ENCODE data around the gene NQO2. TPM values are rescaled to one million over a fixed set of nuclear protein-coding genes. Genes with fewer than 3 reads are reported as not detected.

NQO2 gene
- total RNA-seq, 1 experiment from 2014 or later, result 26.8 TPM

DNA sequence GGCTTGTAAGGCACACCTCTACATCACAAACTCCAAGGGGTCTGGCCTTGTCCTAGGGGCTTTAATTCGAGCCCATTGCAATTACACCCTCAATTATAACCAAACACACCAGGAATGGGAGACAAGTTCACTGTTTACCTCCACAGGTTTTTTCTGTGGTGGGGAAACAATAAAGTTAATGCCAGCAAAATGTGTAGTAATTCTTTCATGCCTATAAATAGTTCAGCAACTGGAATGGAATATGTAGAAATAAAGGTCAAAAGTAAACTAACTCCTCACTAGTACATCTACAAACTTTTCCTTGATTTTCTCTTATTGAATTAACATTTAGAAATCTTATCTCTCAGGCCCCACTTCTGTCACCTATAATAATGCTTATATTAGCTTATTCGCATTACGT, 41.5 kb downstream of the NQO2 start:
- Histone ChIP-seq H3F3A (ENCODE audit: low read length, unreplicated experiment) (no peaks in the 10 kb centered on the region), H3K9me2 (replicated peaks; ENCODE audit: low read length) (no peaks in the 10 kb centered on the region), H3K36me3 (ENCODE audit: low read depth, low read length) (no peaks in the 10 kb centered on the region), H2AFZ (ENCODE audit: low read length) (no peak overlapping the region), H4K20me1 (ENCODE audit: low read length) (no peaks in the 10 kb centered on the region), H3K4me3 (ENCODE audit: low read length) (no peak overlapping the region), H3K4me2 (ENCODE audit: low read length) (no peak overlapping the region), H3K27ac (ENCODE audit: low read length) (no peak overlapping the region), H3K4me1 (ENCODE audit: insufficient read depth, low read length) (no peaks in the 10 kb centered on the region), H3K9me3 (ENCODE audit: low read length) (no peaks in the 10 kb centered on the region), H3K9ac (ENCODE audit: low read length) (no peak overlapping the region), H3K27me3 (ENCODE audit: low read length) (no peaks in the 10 kb centered on the region), H3K79me2 (ENCODE audit: low read length) (no peaks in the 10 kb centered on the region)
- CTCF ChIA-PET, result no interaction called here
- DNase-seq (no peak), ATAC-seq (no peak)
- no TSS peak for BruUV-seq (replicated peaks)
- TF ChIP-seq, protein P1, sequence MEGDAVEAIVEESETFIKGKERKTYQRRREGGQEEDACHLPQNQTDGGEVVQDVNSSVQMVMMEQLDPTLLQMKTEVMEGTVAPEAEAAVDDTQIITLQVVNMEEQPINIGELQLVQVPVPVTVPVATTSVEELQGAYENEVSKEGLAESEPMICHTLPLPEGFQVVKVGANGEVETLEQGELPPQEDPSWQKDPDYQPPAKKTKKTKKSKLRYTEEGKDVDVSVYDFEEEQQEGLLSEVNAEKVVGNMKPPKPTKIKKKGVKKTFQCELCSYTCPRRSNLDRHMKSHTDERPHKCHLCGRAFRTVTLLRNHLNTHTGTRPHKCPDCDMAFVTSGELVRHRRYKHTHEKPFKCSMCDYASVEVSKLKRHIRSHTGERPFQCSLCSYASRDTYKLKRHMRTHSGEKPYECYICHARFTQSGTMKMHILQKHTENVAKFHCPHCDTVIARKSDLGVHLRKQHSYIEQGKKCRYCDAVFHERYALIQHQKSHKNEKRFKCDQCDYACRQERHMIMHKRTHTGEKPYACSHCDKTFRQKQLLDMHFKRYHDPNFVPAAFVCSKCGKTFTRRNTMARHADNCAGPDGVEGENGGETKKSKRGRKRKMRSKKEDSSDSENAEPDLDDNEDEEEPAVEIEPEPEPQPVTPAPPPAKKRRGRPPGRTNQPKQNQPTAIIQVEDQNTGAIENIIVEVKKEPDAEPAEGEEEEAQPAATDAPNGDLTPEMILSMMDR (conservative IDR thresholded peaks at IDR 0.05; ENCODE audit: low read depth, low read length), result no peak
- no peak for TF ChIP-seq EZH2phosphoT487 (IDR thresholded peaks at IDR 0.05; ENCODE audit: borderline replicate concordance, low read length)
- no peak for TF ChIP-seq EZH2 (IDR thresholded peaks at IDR 0.05; ENCODE audit: low read length, unreplicated experiment)
- intact Hi-C loops (cut with micrococcal nuclease), result no loop called here
- POLR2A ChIA-PET (ENCODE audit: unreplicated experiment), result no interaction called here

DNA sequence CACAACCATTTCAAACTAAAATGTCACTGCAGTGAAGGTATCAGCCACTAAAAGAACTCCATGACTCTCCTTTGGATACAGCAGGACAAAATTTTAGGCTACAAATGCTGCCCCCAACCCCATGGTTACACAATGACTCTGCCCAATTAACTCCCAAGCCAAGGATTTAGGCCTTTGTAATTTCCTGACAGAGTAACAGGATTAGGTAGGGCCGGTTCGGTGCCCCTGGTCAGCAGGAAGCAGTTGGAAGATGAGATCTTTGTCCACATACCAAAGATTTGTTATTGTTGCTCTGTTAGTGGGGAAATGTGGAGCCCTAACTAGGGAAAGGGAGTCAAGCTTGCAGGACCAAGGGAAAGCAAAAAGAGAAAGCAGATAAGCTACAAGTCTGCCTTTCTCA, 41.9 kb downstream of the NQO2 start:
- DNase-seq (no peak), ATAC-seq (0 out of 2 replicates have a peak, but pooled peaks have one; percentile 15)
- Histone ChIP-seq H3F3A (ENCODE audit: low read length, unreplicated experiment) (no peaks in the 10 kb centered on the region), H3K4me2 (ENCODE audit: low read length) (no peak overlapping the region), H2AFZ (ENCODE audit: low read length) (0 out of 2 replicates have a peak overlapping the region, but pooled peaks have one; percentile 24), H3K4me1 (ENCODE audit: insufficient read depth, low read length) (no peaks in the 10 kb centered on the region), H3K27ac (ENCODE audit: low read length) (no peak overlapping the region), H3K36me3 (ENCODE audit: low read depth, low read length) (no peaks in the 10 kb centered on the region), H3K4me3 (ENCODE audit: low read length) (no peak overlapping the region), H4K20me1 (ENCODE audit: low read length) (no peaks in the 10 kb centered on the region), H3K9me2 (replicated peaks; ENCODE audit: low read length) (no peaks in the 10 kb centered on the region), H3K9me3 (ENCODE audit: low read length) (no peaks in the 10 kb centered on the region), H3K9ac (ENCODE audit: low read length) (no peak overlapping the region), H3K27me3 (ENCODE audit: low read length) (no peaks in the 10 kb centered on the region), H3K79me2 (ENCODE audit: low read length) (no peaks in the 10 kb centered on the region)
- TF ChIP-seq EZH2 (IDR thresholded peaks at IDR 0.05; ENCODE audit: low read length, unreplicated experiment) (no peak), EZH2phosphoT487 (IDR thresholded peaks at IDR 0.05; ENCODE audit: borderline replicate concordance, low read length) (no peak)
- TF ChIP-seq, protein P1 (conservative IDR thresholded peaks at IDR 0.05; ENCODE audit: low read depth, low read length), result no peak
- no TSS peak for BruUV-seq (replicated peaks)
- ChIA-PET POLR2A (ENCODE audit: unreplicated experiment) (no interaction called here), CTCF (no interaction called here)
- intact Hi-C loops (cut with micrococcal nuclease), result no loop called here

DNA sequence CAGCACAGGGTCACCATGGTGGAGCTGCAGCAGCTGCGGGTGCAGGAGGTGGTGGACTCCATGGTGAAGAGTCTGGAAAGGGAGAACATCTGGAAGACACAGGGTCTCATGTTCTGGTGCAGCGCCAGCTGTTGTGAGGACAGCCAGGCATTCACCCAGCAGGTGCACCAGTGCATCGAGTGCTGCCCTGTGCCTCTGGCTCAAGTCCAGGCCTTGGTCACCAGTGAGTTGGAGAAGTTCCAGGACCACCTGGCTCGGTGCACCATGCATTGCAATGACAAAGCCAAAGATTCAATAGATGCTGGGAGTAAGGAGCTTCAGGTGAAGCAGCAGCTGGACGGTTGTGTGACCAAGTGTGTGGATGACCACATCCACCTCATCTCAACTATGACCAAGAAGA, 45.7 kb downstream of the NQO2 start:
- DNase-seq (no peak), ATAC-seq (no peak)
- no peak overlapping the region for H2AFZ ChIP-seq (ENCODE audit: low read length)
- no peaks in the 10 kb centered on the region for H3F3A ChIP-seq (ENCODE audit: low read length, unreplicated experiment)
- BruUV-seq (replicated peaks), result no TSS peak
- H3K9me3 ChIP-seq (ENCODE audit: low read length), result no peaks in the 10 kb centered on the region
- H3K9ac ChIP-seq (ENCODE audit: low read length), result no peak overlapping the region
- ChIA-PET CTCF (no interaction called here), POLR2A (ENCODE audit: unreplicated experiment) (no interaction called here)
- no peaks in the 10 kb centered on the region for H3K79me2 ChIP-seq (ENCODE audit: low read length)
- H3K9me2 ChIP-seq (replicated peaks; ENCODE audit: low read length), result no peaks in the 10 kb centered on the region
- no peaks in the 10 kb centered on the region for H3K27me3 ChIP-seq (ENCODE audit: low read length)
- H4K20me1 ChIP-seq (ENCODE audit: low read length), result no peaks in the 10 kb centered on the region
- H3K4me1 ChIP-seq (ENCODE audit: insufficient read depth, low read length), result no peaks in the 10 kb centered on the region
- no peak overlapping the region for H3K4me2 ChIP-seq (ENCODE audit: low read length)
- no peak overlapping the region for H3K4me3 ChIP-seq (ENCODE audit: low read length)
- intact Hi-C loops (cut with micrococcal nuclease), result no loop called here
- no peaks in the 10 kb centered on the region for H3K36me3 ChIP-seq (ENCODE audit: low read depth, low read length)
- TF ChIP-seq, protein P1 (conservative IDR thresholded peaks at IDR 0.05; ENCODE audit: low read depth, low read length), result no peak
- no peak for TF ChIP-seq EZH2 (IDR thresholded peaks at IDR 0.05; ENCODE audit: low read length, unreplicated experiment)
- no peak for TF ChIP-seq EZH2phosphoT487 (IDR thresholded peaks at IDR 0.05; ENCODE audit: borderline replicate concordance, low read length)
- H3K27ac ChIP-seq (ENCODE audit: low read length), result no peak overlapping the region

Data from PC-3 (cell line).